Ascending aorta (tissue), 2 donors: ENCODE results near the gene RAD51AP1. TPM values are rescaled to one million over a fixed set of nuclear protein-coding genes. Genes with fewer than 3 reads are reported as not detected.

ENCODE experiments used
- DNase-seq, 2 donors: peaks; one replicate each; pipeline ENCODE4 v3.0.0-alpha.2; 2019; ENCODE audit warnings: low spot score in 2 of 2
- H3K27ac ChIP-seq, 2 donors: fragments of 200-600 bp; sonication (generic); one replicate each; pipeline ENCODE4 v1.5.1; 2016 to 2017; ENCODE audit warnings: mild to moderate bottlenecking in 1 of 2
- H3K27me3 ChIP-seq: fragments of 200-600 bp; sonication (generic); one replicate; pipeline ENCODE4 v1.5.1; 2017
- H3K36me3 ChIP-seq, 2 donors: fragments of 200-600 bp; sonication (generic); one replicate each; pipeline ENCODE4 v1.5.1; 2016
- H3K4me1 ChIP-seq, 2 donors: fragments of 200-600 bp; sonication (generic); one replicate each; pipeline ENCODE4 v1.5.1; 2016 to 2017; ENCODE audit warnings: mild to moderate bottlenecking in 1 of 2
- H3K4me3 ChIP-seq, 2 donors: fragments of 200-600 bp; sonication (generic); one replicate each; pipeline ENCODE4 v1.5.1; 2016 to 2017; ENCODE audit warnings: mild to moderate bottlenecking in 1 of 2
- H3K9me3 ChIP-seq, 2 donors: fragments of 200-600 bp; sonication (generic); one replicate each; pipeline ENCODE4 v1.5.1; 2016
- intact Hi-C: fragments of 100-400 bp; cut with DNase I; formaldehyde crosslinking; loops from one replicate; pipeline ENCODE4 v1.15.1; 2023
- total RNA-seq: library from RNA; depleted of rRNA; stranded (reverse); fragments of >200 nt; gene quantifications from one replicate; pipeline ENCODE4 v1.1.0, GENCODE V29; 2016
- TF ChIP-seq, protein P1 (sequence below), 3 experiments: fragments of 200-600 bp in 2 of 3; fragments of 450-650 bp in 1 of 3; sonication (generic) in 2 of 3; IDR thresholded peaks; one replicate each; pipeline ENCODE4 v1.5.1; 2016 to 2019; ENCODE audit warnings: antibody characterized with exemption in 3 of 3, mild to moderate bottlenecking in 1 of 3, moderate library complexity in 1 of 3

The RAD51AP1 gene
- total RNA-seq, 1 donor from 2014 or later, result not detected

GRCh38 chr12:4539167-4539870 is 629 bp downstream of the RAD51AP1 start:
- Histone ChIP-seq H3K36me3 (peaks cover 4 to 8% of the 10 kb centered on the region in 2 donors), H3K9me3 (no peaks in the 10 kb centered on the region), H3K4me1 (peaks cover 4 to 13% of the 10 kb centered on the region in 2 donors), H3K27me3 (no peaks in the 10 kb centered on the region), H3K27ac (peak overlapping the region in 1 of 2 donors; percentile 94), H3K4me3 (peak overlapping the region; percentile 75 to 86)
- no peak for DNase-seq
- TF ChIP-seq, protein P1, sequence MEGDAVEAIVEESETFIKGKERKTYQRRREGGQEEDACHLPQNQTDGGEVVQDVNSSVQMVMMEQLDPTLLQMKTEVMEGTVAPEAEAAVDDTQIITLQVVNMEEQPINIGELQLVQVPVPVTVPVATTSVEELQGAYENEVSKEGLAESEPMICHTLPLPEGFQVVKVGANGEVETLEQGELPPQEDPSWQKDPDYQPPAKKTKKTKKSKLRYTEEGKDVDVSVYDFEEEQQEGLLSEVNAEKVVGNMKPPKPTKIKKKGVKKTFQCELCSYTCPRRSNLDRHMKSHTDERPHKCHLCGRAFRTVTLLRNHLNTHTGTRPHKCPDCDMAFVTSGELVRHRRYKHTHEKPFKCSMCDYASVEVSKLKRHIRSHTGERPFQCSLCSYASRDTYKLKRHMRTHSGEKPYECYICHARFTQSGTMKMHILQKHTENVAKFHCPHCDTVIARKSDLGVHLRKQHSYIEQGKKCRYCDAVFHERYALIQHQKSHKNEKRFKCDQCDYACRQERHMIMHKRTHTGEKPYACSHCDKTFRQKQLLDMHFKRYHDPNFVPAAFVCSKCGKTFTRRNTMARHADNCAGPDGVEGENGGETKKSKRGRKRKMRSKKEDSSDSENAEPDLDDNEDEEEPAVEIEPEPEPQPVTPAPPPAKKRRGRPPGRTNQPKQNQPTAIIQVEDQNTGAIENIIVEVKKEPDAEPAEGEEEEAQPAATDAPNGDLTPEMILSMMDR (IDR thresholded peaks at IDR 0.05), result no peak
- intact Hi-C loops, result loop anchor here (2.0 to 10.0 kb wide), 6 partner anchors 63 to 667 kb away; partner anchors contain the start of genes AKAP3, NDUFA9, PARP11 and TIGAR

- TF ChIP-seq, protein P1 (IDR thresholded peaks at IDR 0.05), result no peak
- peaks cover 0 to under 1% of the 10 kb centered on the region in 2 donors for H3K36me3 ChIP-seq
- no peak overlapping the region for H3K4me3 ChIP-seq
- no peak overlapping the region for H3K27ac ChIP-seq
- intact Hi-C loops, result no loop called here
- no peaks in the 10 kb centered on the region for H3K9me3 ChIP-seq
- no peaks in the 10 kb centered on the region for H3K27me3 ChIP-seq
- DNase-seq, result no peak
- H3K4me1 ChIP-seq, result peaks cover 4 to 13% of the 10 kb centered on the region in 2 donors
Measured at GRCh38 chr12:4540170-4540569, 1.5 kb downstream of the RAD51AP1 start.

GRCh38 chr12:4540638-4541037 is 1.9 kb downstream of the RAD51AP1 start:
- intact Hi-C loops, result no loop called here

DNA sequence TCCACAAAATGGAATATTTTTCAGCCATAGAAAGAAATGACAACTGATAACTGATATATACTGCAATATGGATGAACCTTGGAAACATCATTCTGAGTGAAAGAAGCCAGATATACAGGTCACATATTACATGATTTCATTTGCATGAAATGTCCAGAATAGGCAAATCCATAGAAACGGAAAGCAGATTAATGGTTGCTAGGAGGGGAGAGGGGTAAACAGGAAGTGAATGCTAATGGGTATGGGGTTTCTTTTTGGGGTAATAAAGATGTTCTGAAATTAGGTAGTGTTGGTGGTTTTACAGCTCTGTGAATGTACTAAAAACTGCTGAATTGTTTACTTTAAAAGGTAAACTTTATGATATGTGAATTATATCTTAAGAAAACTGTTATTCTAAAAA is 6.5 kb downstream of the RAD51AP1 start:
- DNase-seq, result no peak
- H3K9me3 ChIP-seq, result no peaks in the 10 kb centered on the region
- no peak overlapping the region for H3K27ac ChIP-seq
- TF ChIP-seq, protein P1 (IDR thresholded peaks at IDR 0.05), result no peak
- intact Hi-C loops, result no loop called here
- no peaks in the 10 kb centered on the region for H3K27me3 ChIP-seq
- H3K4me1 ChIP-seq, result no peaks in the 10 kb centered on the region
- H3K4me3 ChIP-seq, result no peak overlapping the region
- no peaks in the 10 kb centered on the region for H3K36me3 ChIP-seq

More at GRCh38 chr12:4540638-4541037, 1.9 kb downstream of the RAD51AP1 start:
- Histone ChIP-seq H3K4me1 (peaks cover 4 to 13% of the 10 kb centered on the region in 2 donors), H3K27ac (no peak overlapping the region), H3K9me3 (no peaks in the 10 kb centered on the region), H3K36me3 (no peaks in the 10 kb centered on the region), H3K27me3 (no peaks in the 10 kb centered on the region), H3K4me3 (no peak overlapping the region)
- TF ChIP-seq, protein P1 (IDR thresholded peaks at IDR 0.05), result no peak
- DNase-seq, result no peak

DNA sequence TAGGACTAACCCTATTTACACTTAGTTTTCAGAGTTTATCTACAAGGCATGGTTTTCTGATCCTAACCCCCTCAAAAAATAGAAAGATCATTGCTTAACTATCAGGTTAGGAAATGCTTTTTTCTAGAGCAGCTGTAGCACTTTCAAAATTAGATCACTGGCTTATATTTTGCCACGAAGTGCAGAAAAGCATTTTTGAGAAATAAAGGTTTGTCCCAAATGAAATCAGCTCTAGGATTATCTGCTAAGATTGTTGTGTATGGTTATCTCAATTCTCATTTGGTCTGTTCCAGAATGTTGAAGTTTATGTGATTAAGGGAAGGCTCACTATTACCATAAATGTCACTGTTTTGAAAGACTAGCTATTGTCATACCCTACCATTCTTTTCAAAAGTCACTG is 13.5 kb downstream of the RAD51AP1 start:
- Histone ChIP-seq H3K9me3 (no peaks in the 10 kb centered on the region), H3K4me1 (no peaks in the 10 kb centered on the region), H3K27me3 (no peaks in the 10 kb centered on the region), H3K4me3 (no peak overlapping the region), H3K36me3 (no peaks in the 10 kb centered on the region), H3K27ac (no peak overlapping the region)
- TF ChIP-seq, protein P1 (IDR thresholded peaks at IDR 0.05), result no peak
- DNase-seq, result no peak
- intact Hi-C loops, result no loop called here
